Activated T-cell treated with anti-CD3 and anti-CD28 coated beads for 24 hours (primary cell): Measurements from ENCODE around the gene MRPL37.
"Not testable (repeated sequence)": the region's sequence is repeated elsewhere in the genome, so short reads cannot be mapped to it uniquely, and the experiment has no call there.

Experiments used
- DNase-seq: peaks from one replicate; pipeline ENCODE4 v3.0.0-alpha.2; 2020; ENCODE audit warnings: low read depth

MRPL37 gene

DNA sequence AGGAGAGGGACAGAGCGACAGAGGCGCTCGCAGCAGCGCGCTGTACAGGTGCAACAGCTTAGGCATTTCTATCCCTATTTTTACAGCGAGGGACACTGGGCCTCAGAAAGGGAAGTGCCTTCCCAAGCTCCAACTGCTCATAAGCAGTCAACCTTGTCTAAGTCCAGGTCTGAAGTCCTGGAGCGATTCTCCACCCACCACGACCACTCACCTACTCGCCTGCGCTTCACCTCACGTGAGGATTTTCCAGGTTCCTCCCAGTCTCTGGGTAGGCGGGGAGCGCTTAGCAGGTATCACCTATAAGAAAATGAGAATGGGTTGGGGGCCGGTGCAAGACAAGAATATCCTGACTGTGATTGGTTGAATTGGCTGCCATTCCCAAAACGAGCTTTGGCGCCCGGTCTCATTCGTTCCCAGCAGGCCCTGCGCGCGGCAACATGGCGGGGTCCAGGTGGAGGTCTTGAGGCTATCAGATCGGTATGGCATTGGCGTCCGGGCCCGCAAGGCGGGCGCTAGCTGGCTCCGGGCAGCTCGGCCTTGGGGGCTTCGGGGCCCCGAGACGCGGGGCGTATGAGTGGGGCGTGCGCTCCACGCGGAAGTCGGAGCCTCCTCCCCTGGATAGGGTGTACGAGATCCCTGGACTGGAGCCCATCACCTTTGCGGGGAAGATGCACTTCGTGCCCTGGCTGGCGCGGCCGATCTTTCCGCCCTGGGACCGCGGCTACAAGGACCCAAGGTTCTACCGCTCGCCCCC is at the start of gene MRPL37, which contains the start of gene CYB5RL:
Gene MRPL37 (plus strand): TSS at position 403 of the 754 bp plus-strand sequence. CDS start 77 bp downstream, at position 480.
Gene CYB5RL (minus strand): TSS at position 266 of the 754 bp plus-strand sequence. CDS start 4,414 bp downstream, outside the sequence.
- DNase-seq: peak; percentile 88

GRCh38 chr1:54151013-54151412 is 49.0 kb upstream of the MRPL37 start:
- no peak for DNase-seq

DNA sequence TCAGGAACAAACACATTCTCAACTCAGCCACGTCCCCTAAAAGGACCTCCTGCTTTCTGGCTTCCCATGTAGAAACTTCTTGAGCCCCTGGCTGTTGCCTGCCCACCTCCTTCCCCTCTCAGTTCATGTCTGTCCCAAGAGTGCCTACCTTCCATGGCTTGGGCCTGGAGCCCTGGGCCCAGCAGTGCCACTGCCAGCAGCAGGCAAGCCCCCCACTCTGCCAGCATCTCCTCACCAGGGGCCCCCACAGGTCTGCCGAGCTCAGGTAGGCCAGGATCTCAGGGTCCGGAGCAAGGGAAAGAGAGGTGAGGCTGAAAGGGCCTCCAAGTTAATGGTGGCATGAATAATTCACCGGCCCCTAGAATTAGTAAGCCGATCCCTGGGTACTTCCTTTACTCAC is 47.3 kb upstream of the MRPL37 start, which contains the start of gene CDCP2:
Gene CDCP2 (minus strand): TSS at position 305 of the 400 bp plus-strand sequence. CDS start 78 bp downstream, at position 227.
- DNase-seq: no peak

DNA sequence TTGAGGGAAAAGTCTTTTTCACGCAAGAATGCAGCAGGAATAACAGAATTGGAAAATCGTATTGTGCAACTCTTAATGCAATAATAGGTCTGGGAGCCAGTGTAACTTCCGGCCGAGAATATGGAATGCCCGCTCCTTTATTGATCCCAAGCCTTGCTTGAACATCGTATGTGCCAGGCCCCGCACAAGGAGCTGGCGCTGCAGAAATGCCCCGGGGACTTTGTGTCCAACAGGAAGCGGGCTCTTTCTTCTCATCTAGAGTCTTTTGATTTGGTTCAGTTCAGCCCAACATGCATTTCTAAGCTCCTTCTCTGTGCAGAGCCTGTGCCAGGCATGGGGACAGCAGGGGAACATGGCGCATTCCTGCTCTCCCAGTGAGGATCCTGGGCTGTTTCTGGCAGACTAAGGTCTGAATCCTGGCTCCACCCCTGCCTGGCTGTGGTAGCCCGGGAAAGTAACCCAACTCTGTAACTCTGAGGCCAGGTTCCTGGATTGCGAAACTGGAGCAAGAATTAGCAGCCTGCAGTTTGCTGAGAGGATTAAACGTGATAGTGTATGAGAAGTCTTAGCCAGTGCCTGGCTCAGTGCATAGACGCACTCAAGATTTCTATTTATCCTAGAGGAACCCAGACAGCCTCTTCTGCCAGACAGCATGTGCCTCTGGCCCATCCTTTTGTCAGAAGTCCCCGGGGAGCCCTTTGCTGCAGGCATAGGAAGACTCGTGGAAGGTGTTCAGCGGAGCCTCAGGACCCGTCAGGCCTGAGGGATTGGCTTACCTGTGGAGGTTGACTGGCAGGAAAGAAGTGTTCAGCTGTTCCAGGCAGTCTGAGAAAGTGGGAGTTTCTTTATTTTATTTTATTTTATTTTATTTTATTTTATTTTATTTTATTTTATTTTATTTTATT is 46.2 kb upstream of the MRPL37 start:
- no peak for DNase-seq

DNA sequence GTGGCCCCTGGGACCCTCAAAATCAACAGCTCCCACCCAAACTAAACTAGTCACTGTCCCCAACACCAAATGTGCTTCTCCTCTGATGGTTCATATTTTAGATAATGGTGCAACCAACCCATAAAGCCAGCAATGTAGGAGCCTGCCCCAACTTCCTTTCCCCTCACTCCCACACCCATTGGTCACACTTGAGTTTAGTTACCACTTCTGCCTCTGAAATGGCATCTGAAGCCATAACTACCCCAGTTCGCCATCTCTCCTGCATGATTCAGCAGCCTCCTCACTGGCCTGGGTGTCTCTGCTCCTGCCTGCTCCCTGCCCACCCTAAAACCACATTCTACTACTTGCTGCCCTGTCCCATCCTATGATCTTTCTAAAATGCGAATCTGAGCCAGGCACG is 43.8 kb upstream of the MRPL37 start:
- no peak for DNase-seq

GRCh38 chr1:54156986-54157385 is 43.0 kb upstream of the MRPL37 start:
- no peak for DNase-seq

- DNase-seq: no peak
These were observed 42.6 kb upstream of the MRPL37 start for GRCh38 chr1:54157401-54157800.

GRCh38 chr1:54158071-54158470 is 41.9 kb upstream of the MRPL37 start:
- no peak for DNase-seq

GRCh38 chr1:54159733-54160316 is 40.1 kb upstream of the MRPL37 start:
- no peak for DNase-seq

GRCh38 chr1:54160351-54160750 is 39.6 kb upstream of the MRPL37 start:
- no peak for DNase-seq

DNA sequence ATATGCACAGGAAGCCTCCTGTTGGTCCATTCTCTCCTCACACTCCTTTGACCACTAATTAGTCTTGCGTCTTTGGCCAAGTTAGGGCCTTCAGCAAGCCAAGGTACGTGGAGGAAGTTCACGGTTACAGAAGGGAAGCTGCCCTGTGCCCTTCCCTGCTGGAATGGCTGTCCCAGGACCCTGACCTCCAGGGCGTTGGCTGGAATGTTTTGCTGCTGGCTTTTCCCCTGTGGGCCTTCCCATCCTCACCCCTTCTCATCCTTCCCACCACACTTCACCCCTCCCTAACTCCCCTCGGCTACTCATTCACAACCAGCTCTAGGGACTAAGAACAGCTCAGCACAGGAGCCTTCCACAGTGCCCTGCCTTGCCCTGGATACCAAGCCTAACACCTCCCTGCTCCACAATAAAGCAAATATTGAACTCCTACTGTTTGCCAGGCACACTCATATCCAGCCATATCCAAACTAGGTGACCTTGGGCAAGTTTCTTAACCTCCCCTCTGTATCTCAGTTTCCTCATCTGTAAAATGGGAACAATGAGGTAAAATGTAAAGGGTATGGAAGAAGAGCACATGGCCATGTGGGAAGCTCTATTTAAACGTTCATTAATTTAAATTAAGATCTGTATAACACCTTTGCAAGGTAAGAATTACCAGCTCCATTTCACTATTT is 38.3 kb upstream of the MRPL37 start:
- no peak for DNase-seq

GRCh38 chr1:54163051-54163450 is 36.9 kb upstream of the MRPL37 start:
- DNase-seq: no peak

- DNase-seq: no peak
These were observed 36.4 kb upstream of the MRPL37 start for GRCh38 chr1:54163573-54163972.

GRCh38 chr1:54165146-54165545 is 34.8 kb upstream of the MRPL37 start:
- no peak for DNase-seq

GRCh38 chr1:54166357-54166756 is 33.6 kb upstream of the MRPL37 start:
- DNase-seq: not testable (repeated sequence)

GRCh38 chr1:54167422-54168139 is 32.4 kb upstream of the MRPL37 start:
- DNase-seq: no peak

- no peak for DNase-seq
These were observed 31.6 kb upstream of the MRPL37 start for GRCh38 chr1:54168206-54168965.

DNA sequence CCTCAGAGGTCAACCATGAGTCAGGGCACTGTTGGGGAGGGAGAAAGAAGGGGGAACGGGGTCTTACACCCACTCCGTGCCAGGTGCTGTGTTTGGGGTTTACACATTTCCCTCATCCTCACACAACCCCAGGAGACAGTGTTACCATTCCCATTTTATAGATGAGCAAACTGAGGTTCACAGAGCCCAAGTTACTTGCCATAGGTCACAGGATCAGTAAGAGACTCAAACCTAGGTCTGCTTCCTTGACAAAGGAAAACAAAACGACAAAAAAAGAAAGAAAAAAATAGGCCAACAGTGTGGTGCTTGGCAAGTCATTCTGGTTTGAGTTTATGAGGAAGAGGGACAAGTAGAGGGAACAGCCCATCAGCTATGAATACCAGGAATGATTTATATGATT is 30.9 kb upstream of the MRPL37 start:
- no peak for DNase-seq

GRCh38 chr1:54171016-54171415 is 29.0 kb upstream of the MRPL37 start:
- no peak for DNase-seq

- DNase-seq: no peak
These were observed 28.4 kb upstream of the MRPL37 start for GRCh38 chr1:54171606-54172005.
